A549 (cell line): ENCODE measurements around the gene CCDC127. TPM values are rescaled to one million over a fixed set of nuclear protein-coding genes. Genes with fewer than 3 reads are reported as not detected.
"Not testable (repeated sequence)": the region's sequence is repeated elsewhere in the genome, so short reads cannot be mapped to it uniquely, and the experiment has no call there.

ENCODE experiments used
- ATAC-seq, 2 experiments: fragments of 200-7000 bp in 1 of 2; fragments of >200 bp in 1 of 2; cut with Nextera tagmentation in 1 of 2; cut with Tn5 transposase in 1 of 2; 3 replicates each; pipeline versions ENCODE4 v1.8.0 to v1.9.1; 2018 to 2020; ENCODE audit warnings: mild to moderate bottlenecking in 1 of 2, moderate library complexity in 1 of 2
- CTCF ChIA-PET: fragments of 300-600 bp; sonication (Branson Sonifier 250); formaldehyde crosslinking; extraction: SDS; loops from one replicate; lab custom pipeline; 2021; ENCODE audit warnings: antibody characterized with exemption, inconsistent platforms; lab: Yijun Ruan, JAX
- POLR2A ChIA-PET: fragments of 350-600 bp; formaldehyde crosslinking; extraction: SDS; loops from one replicate; lab custom pipeline; 2021; ENCODE audit warnings: antibody characterized with exemption, inconsistent platforms; lab: Yijun Ruan, JAX
- DNase-seq, 2 experiments: peaks; one replicate each; pipeline versions ENCODE4 v3.0.0 to v3.0.0-alpha.2; 2011 to 2016; ENCODE audit warnings: low read depth in 1 of 2, low spot score in 1 of 2
- FAIRE-seq: peaks from 2 replicates; lab custom pipeline; 2011; peaks lifted over from hg19 to GRCh38; lab: Jason Lieb, UNC
- H3K27ac ChIP-seq, 2 experiments: fragments of >200 bp; sonication (Bioruptor Twin); formaldehyde crosslinking; 3 replicates each; pipeline ENCODE4 v1.5.1; 2016 to 2017
- H3K4me1 ChIP-seq: fragments of >200 bp; sonication (Bioruptor Twin); formaldehyde crosslinking; 3 replicates; pipeline ENCODE4 v1.6.1; 2016
- H3K4me2 ChIP-seq: fragments of >200 bp; sonication (Bioruptor Twin); formaldehyde crosslinking; 3 replicates; pipeline ENCODE4 v1.6.1; 2016
- H3K4me3 ChIP-seq: fragments of >200 bp; sonication (Bioruptor Twin); formaldehyde crosslinking; 3 replicates; pipeline ENCODE4 v1.5.1; 2016
- H3K9me3 ChIP-seq: fragments of >200 bp; sonication (Bioruptor Twin); formaldehyde crosslinking; 3 replicates; pipeline ENCODE4 v1.6.1; 2016
- CBX2 ChIP-seq: fragments of 200-600 bp; sonication (generic); IDR thresholded peaks from 2 replicates; pipeline ENCODE4 v1.6.1; 2016; ENCODE audit warnings: low read depth, mild to moderate bottlenecking, borderline replicate concordance
- FOSL2 ChIP-seq, 2 experiments: fragments of 450-650 bp in 1 of 2; fragments of >200 bp in 1 of 2; sonication (Bioruptor Twin) in 1 of 2; formaldehyde crosslinking; IDR thresholded peaks; 2 replicates each; pipeline versions ENCODE4 v1.5.0 to v1.6.1; 2016 to 2020; ENCODE audit warnings: mild to moderate bottlenecking in 1 of 2, moderate library complexity in 1 of 2
- GATA3 ChIP-seq: IDR thresholded peaks from 2 replicates; pipeline ENCODE4 v1.6.1; 2012; ENCODE audit warnings: borderline replicate concordance
- HOXB13 ChIP-seq: fragments of 250-450 bp; sonication (Bioruptor Pico); IDR thresholded peaks from 2 replicates; pipeline ENCODE4 v1.5.0; 2020; ENCODE audit warnings: low read depth, mild to moderate bottlenecking, moderate library complexity
- KDM1A ChIP-seq: fragments of 200-600 bp; sonication (generic); IDR thresholded peaks from 2 replicates; pipeline ENCODE4 v1.6.1; 2016; ENCODE audit warnings: low read depth, mild to moderate bottlenecking
- MAX ChIP-seq: IDR thresholded peaks from 2 replicates; pipeline ENCODE4 v1.6.1; 2012
- MAZ ChIP-seq: fragments of 150-350 bp; IDR thresholded peaks from 2 replicates; pipeline ENCODE4 v1.6.1; 2014; ENCODE audit warnings: antibody characterized with exemption, low read depth, low read length, borderline replicate concordance
- MYC ChIP-seq: IDR thresholded peaks from 2 replicates; pipeline ENCODE4 v1.6.1; 2012; ENCODE audit warnings: mild to moderate bottlenecking, inconsistent platforms, low read length, improper control_type of control experiment, borderline replicate concordance
- POLR2A ChIP-seq: IDR thresholded peaks from 2 replicates; pipeline ENCODE4 v1.6.1; 2012; ENCODE audit warnings: mild to moderate bottlenecking, low read length
- RCOR1 ChIP-seq: fragments of 150-350 bp; IDR thresholded peaks from 2 replicates; pipeline ENCODE4 v1.6.1; 2014; ENCODE audit warnings: antibody characterized with exemption, low read length, low read depth
- RFX5 ChIP-seq: fragments of 450-650 bp; IDR thresholded peaks from 2 replicates; pipeline ENCODE4 v1.7.1; 2014; ENCODE audit warnings: antibody characterized with exemption, mild to moderate bottlenecking, moderate library complexity
- USF2 ChIP-seq: fragments of 450-650 bp; IDR thresholded peaks from 2 replicates; pipeline ENCODE4 v1.6.1; 2014; ENCODE audit warnings: antibody characterized with exemption
- ZNF302 ChIP-seq: fragments of 250-450 bp; sonication (Bioruptor Pico); IDR thresholded peaks from 2 replicates; pipeline ENCODE4 v1.9.0; 2021; ENCODE audit warnings: inconsistent platforms, mild to moderate bottlenecking, moderate library complexity
- WGBS: methylation state at CpG from one replicate; pipeline ENCODE4 v1.1.6; 2017; ENCODE audit errors: missing lambda C conversion rate; 5-methylcytosine and 5-hydroxymethylcytosine counted together
- polyA plus RNA-seq, 4 experiments: library from polyadenylated mRNA; depleted of rRNA in 3 of 4; stranded (reverse); fragments of >200 nt; fragmentation: RNase III in 1 of 4; extraction: RNeasy Plus Mini Kit Qiagen cat#74134 plus additional on column Dnase treatment in 1 of 4; gene quantifications; 2 replicates in 3 of 4; 3 replicates in 1 of 4; pipeline ENCODE4 v1.2.3, GENCODE V29; 2011 to 2017
- TF ChIP-seq, protein P1 (sequence below): fragments of 150-350 bp; IDR thresholded peaks from 2 replicates; pipeline ENCODE4 v1.6.1; 2014; ENCODE audit warnings: low read depth, mild to moderate bottlenecking, low read length
- TF ChIP-seq, protein P2 (sequence below): fragments of 250-450 bp; sonication (Bioruptor Pico); IDR thresholded peaks from 2 replicates; pipeline ENCODE4 v1.5.0; 2021; ENCODE audit warnings: mild to moderate bottlenecking, moderate library complexity, borderline replicate concordance

The CCDC127 gene
- polyA plus RNA-seq, 2 of the 4 experiments (the other 2 are of a cell fraction), result 5.1 to 6.2 TPM

GRCh38 chr5:166441-167372, 51.2 kb downstream of the CCDC127 start:
- DNase-seq (no peak), ATAC-seq (no peak), FAIRE-seq (no peak)
- H3K9me3 ChIP-seq, result no peaks in the 10 kb centered on the region
- no peak overlapping the region for H3K27ac ChIP-seq
- CTCF ChIA-PET, result interaction anchor here (0.6 to 3.6 kb wide), 2 partner anchors 21 to 34 kb away, joined by 4 to 13 read pairs; no protein-coding TSS in a partner anchor
- H3K4me1 ChIP-seq, result no peaks in the 10 kb centered on the region
- H3K4me3 ChIP-seq, result no peak overlapping the region
- no peak overlapping the region for H3K4me2 ChIP-seq
- no peak for TF ChIP-seq MAZ
- TF ChIP-seq MYC, result no peak
- no peak for TF ChIP-seq POLR2A
- TF ChIP-seq CBX2, result no peak
- TF ChIP-seq FOSL2 (IDR thresholded peaks at IDR 0.05), result no peak
- TF ChIP-seq FOSL2 (CRISPR knock-in tag; IDR thresholded peaks at IDR 0.05), result no peak
- TF ChIP-seq, protein P1, sequence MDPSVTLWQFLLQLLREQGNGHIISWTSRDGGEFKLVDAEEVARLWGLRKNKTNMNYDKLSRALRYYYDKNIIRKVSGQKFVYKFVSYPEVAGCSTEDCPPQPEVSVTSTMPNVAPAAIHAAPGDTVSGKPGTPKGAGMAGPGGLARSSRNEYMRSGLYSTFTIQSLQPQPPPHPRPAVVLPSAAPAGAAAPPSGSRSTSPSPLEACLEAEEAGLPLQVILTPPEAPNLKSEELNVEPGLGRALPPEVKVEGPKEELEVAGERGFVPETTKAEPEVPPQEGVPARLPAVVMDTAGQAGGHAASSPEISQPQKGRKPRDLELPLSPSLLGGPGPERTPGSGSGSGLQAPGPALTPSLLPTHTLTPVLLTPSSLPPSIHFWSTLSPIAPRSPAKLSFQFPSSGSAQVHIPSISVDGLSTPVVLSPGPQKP, result no peak
- no peak for TF ChIP-seq ZNF302 (CRISPR knock-in tag)
- no peak for TF ChIP-seq KDM1A
- WGBS, result 83% methylated on average over 19 of the region's 27 CpGs
- POLR2A ChIA-PET, result no interaction called here

- H3K4me3 ChIP-seq, CTCF ChIA-PET, H3K4me1 ChIP-seq, DNase-seq, ATAC-seq, FAIRE-seq, H3K27ac ChIP-seq, H3K9me3 ChIP-seq, POLR2A ChIA-PET, H3K4me2 ChIP-seq: not testable (repeated sequence)
- WGBS, result 83% methylated on average over 19 of the region's 25 CpGs
These were observed 53.2 kb downstream of the CCDC127 start for GRCh38 chr5:164783-165182.

GRCh38 chr5:164244-164643, 53.7 kb downstream of the CCDC127 start:
- ATAC-seq (no peak), DNase-seq (no peak), FAIRE-seq (no peak)
- H3K9me3 ChIP-seq, result no peaks in the 10 kb centered on the region
- no peak overlapping the region for H3K4me2 ChIP-seq
- ChIA-PET POLR2A (no interaction called here), CTCF (no interaction called here)
- no peak for TF ChIP-seq CBX2
- no peak for TF ChIP-seq KDM1A
- TF ChIP-seq, protein P2, sequence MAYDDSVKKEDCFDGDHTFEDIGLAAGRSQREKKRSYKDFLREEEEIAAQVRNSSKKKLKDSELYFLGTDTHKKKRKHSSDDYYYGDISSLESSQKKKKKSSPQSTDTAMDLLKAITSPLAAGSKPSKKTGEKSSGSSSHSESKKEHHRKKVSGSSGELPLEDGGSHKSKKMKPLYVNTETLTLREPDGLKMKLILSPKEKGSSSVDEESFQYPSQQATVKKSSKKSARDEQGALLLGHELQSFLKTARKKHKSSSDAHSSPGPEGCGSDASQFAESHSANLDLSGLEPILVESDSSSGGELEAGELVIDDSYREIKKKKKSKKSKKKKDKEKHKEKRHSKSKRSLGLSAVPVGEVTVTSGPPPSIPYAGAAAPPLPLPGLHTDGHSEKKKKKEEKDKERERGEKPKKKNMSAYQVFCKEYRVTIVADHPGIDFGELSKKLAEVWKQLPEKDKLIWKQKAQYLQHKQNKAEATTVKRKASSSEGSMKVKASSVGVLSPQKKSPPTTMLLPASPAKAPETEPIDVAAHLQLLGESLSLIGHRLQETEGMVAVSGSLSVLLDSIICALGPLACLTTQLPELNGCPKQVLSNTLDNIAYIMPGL, result no peak
- no peak for TF ChIP-seq GATA3
- TF ChIP-seq MAX, result no peak
- TF ChIP-seq HOXB13 (CRISPR knock-in tag), result no peak
- TF ChIP-seq RCOR1, result no peak
- TF ChIP-seq USF2, result no peak
- no peak for TF ChIP-seq RFX5
- H3K4me3 ChIP-seq, result no peak overlapping the region
- no peaks in the 10 kb centered on the region for H3K4me1 ChIP-seq
- no peak overlapping the region for H3K27ac ChIP-seq
- WGBS, result 90% methylated on average over 11 of the region's 14 CpGs
